Transverse colon (tissue), 4 donors: ENCODE data around the gene COL13A1.

ENCODE experiments used
- POLR2AphosphoS5 ChIP-seq, 3 donors: sonication (generic); formaldehyde crosslinking; IDR thresholded peaks; one replicate each; pipeline ENCODE4 v1.6.1; 2016; ENCODE audit warnings: antibody characterized with exemption in 3 of 3
- TF ChIP-seq, protein P1 (sequence below), 5 experiments: fragments of 200-600 bp in 3 of 5; fragments of 450-650 bp in 2 of 5; sonication (generic) in 3 of 5; IDR thresholded peaks; 1 replicate in 2 of 5; 2 replicates in 3 of 5; pipeline ENCODE4 v1.5.1; 2016 to 2017; ENCODE audit warnings: antibody characterized with exemption in 5 of 5, inconsistent platforms in 3 of 5, mild to moderate bottlenecking in 2 of 5, moderate library complexity in 1 of 5

DNA sequence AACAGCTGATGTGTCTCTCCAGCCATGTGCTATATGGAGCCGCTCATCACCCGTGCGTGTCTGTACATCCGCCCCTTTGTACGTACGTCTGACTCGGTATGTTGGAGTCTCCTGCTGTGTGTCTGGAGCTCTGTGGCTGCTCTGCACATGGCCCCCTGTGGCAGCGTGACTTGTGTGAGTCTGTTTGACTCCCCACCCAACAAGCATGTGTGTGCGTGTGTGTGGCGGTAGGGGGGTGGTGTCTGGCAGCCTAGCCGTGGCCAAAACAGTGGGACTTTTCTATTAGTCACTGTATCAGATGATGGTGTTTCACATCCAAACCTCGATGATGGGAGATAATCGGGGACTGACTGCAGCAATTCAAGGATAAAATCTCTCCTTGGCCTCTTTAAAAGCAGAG, 94.1 kb downstream of the COL13A1 start:
- TF ChIP-seq, protein P1, sequence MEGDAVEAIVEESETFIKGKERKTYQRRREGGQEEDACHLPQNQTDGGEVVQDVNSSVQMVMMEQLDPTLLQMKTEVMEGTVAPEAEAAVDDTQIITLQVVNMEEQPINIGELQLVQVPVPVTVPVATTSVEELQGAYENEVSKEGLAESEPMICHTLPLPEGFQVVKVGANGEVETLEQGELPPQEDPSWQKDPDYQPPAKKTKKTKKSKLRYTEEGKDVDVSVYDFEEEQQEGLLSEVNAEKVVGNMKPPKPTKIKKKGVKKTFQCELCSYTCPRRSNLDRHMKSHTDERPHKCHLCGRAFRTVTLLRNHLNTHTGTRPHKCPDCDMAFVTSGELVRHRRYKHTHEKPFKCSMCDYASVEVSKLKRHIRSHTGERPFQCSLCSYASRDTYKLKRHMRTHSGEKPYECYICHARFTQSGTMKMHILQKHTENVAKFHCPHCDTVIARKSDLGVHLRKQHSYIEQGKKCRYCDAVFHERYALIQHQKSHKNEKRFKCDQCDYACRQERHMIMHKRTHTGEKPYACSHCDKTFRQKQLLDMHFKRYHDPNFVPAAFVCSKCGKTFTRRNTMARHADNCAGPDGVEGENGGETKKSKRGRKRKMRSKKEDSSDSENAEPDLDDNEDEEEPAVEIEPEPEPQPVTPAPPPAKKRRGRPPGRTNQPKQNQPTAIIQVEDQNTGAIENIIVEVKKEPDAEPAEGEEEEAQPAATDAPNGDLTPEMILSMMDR (IDR thresholded peaks at IDR 0.05) = no peak
- TF ChIP-seq POLR2AphosphoS5 (IDR thresholded peaks at IDR 0.05) = no peak
